Endometrial microvascular endothelial cells (primary cell): Measurements from ENCODE around the gene OR5A2. TPM values are rescaled to one million over a fixed set of nuclear protein-coding genes. Genes with fewer than 3 reads are reported as not detected.
"Not testable (repeated sequence)": the region's sequence is repeated elsewhere in the genome, so short reads cannot be mapped to it uniquely, and the experiment has no call there.

Source experiments
- in situ Hi-C: cut with HindIII; loops from 2 replicates; pipeline ENCODE4 v1.10.0; 2017; ENCODE audit warnings: low sequenced_read_pairs, low pct_unique_long_range_greater_than_20kb; ENCODE audit errors: inconsistent ontology term
- total RNA-seq: library from RNA; depleted of rRNA; stranded (reverse); fragments of >200 nt; gene quantifications from one replicate; pipeline ENCODE4 v1.2.3, GENCODE V29; 2015; ENCODE audit errors: inconsistent ontology term

OR5A2 gene
- total RNA-seq, result not detected

DNA sequence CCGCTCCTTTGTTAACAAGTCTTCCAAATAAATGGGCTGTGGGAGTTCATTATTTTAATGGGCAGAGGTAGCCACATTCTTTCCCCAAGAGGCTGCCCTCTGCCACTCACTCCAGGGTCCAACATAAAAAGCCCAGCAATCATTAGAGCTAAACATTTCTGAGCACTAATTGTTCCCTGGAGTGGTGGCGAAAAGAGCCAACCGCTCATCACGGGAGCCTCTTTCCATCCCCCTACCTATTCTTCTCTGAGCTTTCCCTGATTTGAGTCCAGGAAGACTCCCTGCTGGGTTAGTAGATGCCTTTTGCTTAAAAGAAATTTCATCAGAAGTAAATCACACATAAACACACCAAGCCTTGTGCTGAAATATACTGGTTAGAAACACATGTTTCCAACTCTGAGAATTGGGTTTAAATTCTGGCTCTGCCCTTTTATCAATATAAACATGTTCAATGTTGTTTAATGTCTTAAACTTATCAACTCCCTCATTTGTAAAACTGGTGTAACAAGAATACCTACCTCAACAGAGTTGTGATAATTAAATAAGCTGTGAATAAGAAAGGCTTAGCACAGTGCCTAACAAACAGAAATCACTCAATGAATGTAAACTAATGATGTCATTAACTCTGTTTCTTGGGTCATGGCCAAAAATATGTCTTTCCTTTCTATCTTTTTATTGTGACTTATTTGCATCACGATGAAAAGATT lies at the start of gene OR5A2:
Gene OR5A2, minus strand, starts transcription at position 53 of the 707 bp plus-strand sequence. CDS start 3,460 bp downstream, outside the sequence.
- in situ Hi-C loops, result no loop called here

DNA sequence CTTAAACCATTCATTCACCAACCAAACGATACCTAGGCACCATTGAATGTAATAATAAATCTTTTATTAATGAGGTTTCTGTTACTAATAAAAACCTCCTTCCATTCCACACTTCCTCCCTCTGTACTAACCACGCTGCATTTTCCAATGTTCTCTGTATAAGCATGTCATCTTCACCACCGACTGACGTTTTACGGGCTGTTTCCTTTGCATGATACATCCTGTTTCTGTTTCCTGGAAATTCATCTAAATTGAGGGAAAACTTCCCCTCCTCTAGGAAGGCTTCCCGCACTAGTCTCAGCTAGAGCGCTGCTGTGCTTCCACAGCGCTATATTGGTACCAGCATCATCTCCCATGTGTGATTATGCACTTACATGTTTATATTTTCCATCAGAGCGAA lies 49.0 kb upstream of the OR5A2 start:
- in situ Hi-C loops, result no loop called here

DNA sequence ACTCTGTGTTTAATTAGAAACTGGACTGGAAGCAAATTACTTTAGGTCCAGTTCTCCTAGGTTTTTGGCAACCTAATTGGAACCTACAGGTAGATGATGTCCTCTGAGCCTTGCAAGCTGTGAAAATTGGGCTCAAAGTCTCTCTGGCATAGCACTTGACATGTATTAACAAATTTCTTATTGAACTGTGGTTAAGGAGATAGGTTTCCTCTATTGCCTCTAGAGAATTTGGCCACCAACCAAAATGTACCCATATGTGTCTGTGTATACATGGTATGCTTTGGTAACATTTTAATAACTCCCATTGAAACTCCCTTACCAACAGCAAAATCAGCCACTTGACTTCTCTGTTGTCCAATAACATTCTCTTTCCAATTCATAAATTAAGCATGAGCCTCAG lies 46.8 kb upstream of the OR5A2 start, which contains the start of gene OR4D10:
Gene OR4D10, plus strand, starts transcription at position 301 of the 400 bp plus-strand sequence. CDS start 4,115 bp downstream, outside the sequence.
- in situ Hi-C loops, result no loop called here

DNA sequence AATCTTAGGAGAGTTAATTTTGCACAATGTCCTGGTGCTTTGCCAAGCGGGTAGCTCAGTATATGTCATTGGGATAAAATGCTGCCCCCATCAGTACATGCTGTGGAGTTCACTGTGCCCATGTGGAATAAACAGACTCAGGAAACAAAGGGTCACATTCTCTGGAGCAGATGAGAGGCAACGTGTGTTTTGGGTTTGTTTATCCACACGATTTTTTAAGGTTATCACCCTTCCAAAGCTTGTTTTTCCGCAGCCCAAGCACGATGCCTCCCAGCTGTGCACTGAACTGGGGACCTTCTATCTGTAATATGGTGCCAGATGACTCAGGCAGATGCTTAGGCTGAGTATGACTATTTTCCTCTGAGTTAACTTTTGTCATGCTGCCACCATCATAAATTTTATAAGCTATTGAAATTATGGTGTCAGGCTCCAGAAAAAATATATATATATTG lies 37.0 kb upstream of the OR5A2 start:
- in situ Hi-C loops, result no loop called here

- in situ Hi-C loops, result no loop called here
Measured at GRCh38 chr11:59459916-59460315, 33.7 kb upstream of the OR5A2 start.

- in situ Hi-C loops, result no loop called here
Measured at GRCh38 chr11:59456661-59457060, 30.4 kb upstream of the OR5A2 start, which contains the start of gene OR4D6. Gene OR4D6, plus strand, starts transcription at chr11:59456961. Its CDS starts 0 bp downstream, at chr11:59456961.

GRCh38 chr11:59448484-59448883 lies 22.3 kb upstream of the OR5A2 start:
- in situ Hi-C loops, result no loop called here

DNA sequence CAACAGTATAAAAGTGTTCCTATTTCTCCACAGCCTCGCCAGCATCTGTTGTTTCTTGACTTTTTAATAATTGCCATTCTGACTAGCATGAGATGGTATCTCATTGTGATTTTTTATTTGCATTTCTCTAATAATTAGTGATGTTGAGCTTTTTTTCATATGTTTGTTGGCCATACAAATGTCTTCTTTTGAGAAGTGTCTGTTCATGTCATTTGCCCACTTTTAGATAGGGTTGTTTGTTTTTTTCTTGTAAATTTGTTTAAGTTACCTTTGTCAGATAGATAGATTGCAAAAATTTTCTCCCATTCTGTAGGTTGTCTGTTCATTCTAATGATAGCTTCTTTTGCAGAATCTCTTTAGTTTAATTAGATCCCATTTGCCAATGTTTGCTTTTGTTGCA lies 19.4 kb upstream of the OR5A2 start:
- in situ Hi-C loops, result not testable (repeated sequence)

DNA sequence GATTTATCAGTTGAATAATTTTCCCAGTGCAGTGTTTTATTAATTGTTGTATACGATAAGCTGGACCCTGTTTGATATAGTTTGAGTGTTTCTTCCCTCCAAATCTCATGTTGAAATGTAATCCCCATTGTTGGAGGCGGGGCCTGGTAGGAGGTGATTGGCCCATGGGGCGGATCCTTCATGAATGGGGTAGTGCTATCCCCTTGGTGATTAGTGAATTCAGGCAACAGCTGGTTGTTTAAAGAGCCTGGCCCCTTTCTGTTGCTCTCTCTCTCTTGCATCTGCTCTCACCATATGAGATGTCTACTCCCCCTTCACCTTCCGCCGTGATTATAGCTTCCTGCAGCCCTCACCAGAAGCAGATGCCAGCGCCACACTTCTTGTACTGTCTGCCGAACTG lies 11.6 kb upstream of the OR5A2 start:
- in situ Hi-C loops, result no loop called here

GRCh38 chr11:59436169-59436568 lies 10.0 kb upstream of the OR5A2 start, which contains the start of gene OR5A1:
Gene OR5A1, plus strand, starts transcription at chr11:59436469. Its CDS starts 6,700 bp downstream, at chr11:59443169.
- in situ Hi-C loops, result no loop called here

GRCh38 chr11:59429924-59430516 lies 3.8 kb upstream of the OR5A2 start:
- in situ Hi-C loops, result no loop called here

DNA sequence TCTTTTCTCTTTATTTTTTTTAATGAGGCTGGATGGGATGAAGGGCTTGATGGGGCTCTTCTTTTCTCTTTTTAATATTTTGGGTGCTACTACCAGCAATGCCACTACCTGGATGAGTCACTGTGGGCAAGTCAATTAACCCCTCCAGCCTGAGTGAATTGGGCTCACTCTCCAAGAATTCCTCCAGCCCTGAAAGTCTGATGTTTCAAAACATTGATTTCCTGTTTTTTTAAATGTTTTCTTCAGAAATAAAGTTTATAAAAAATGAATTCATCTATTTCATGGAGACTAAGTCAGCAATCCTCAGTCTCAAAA lies 812 bp upstream of the OR5A2 start:
- in situ Hi-C loops, result no loop called here

- in situ Hi-C loops, result no loop called here
Measured at GRCh38 chr11:59425131-59425530, 1.1 kb downstream of the OR5A2 start.

GRCh38 chr11:59423835-59424234 lies 2.4 kb downstream of the OR5A2 start:
- in situ Hi-C loops, result no loop called here

GRCh38 chr11:59418156-59418555 lies 8.1 kb downstream of the OR5A2 start:
- in situ Hi-C loops, result no loop called here

DNA sequence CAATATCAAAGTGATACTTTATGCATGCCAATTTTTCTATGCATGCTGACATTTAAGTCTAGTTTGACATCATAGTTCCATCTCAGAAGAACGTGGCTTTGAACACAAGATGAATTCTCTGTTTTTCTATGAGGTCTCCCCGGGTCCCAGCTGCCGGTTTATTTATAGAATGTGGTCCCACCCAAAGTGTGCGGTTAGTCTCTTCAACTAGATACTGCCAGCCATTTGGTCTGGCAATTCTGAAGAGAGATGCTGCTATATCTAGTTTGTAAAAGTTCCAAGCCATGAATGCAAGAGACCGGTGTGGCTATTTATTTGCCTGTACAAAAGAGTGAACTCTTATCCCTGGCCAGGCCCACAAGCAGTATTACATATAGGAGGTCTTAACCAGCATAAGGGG lies 9.2 kb downstream of the OR5A2 start:
- in situ Hi-C loops, result no loop called here

- in situ Hi-C loops, result no loop called here
Measured at GRCh38 chr11:59416613-59417012, 9.6 kb downstream of the OR5A2 start.

- in situ Hi-C loops, result no loop called here
Measured at GRCh38 chr11:59415111-59415510, 11.1 kb downstream of the OR5A2 start.

DNA sequence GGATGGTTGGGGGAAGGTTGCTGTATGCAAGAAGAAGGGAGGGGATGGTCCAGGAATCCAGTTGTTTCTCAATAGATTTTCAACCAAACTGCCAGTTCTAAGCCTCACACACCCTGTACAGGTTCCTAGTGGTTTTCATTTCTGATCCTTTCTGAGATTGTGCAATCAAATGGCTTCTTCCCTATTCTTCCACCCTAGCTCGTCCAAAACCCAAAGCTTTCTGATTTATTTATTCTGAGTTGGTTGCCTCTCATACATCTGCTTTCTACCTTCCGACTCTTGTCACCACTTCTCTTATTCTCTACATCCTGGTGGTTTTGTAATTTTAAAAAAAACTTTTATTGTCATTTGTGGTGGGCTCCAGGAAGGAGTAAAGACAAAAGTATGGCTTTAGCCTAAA lies 12.6 kb downstream of the OR5A2 start:
- in situ Hi-C loops, result no loop called here

- in situ Hi-C loops, result no loop called here
Measured at GRCh38 chr11:59403546-59403945, 22.7 kb downstream of the OR5A2 start.

- in situ Hi-C loops, result no loop called here
Measured at GRCh38 chr11:59401262-59401552, 25.0 kb downstream of the OR5A2 start.
